HG03064 (cell line): ENCODE results near the gene LCOR.

Experiments
- ATAC-seq: cut with Tn5 transposase; IDR thresholded peaks from one replicate; pipeline ENCODE4 v1.9.1; 2021; ENCODE audit warnings: low read depth; ENCODE audit not compliant: unreplicated experiment

The LCOR gene

GRCh38 chr10:96982149-96982930 lies 150.2 kb downstream of the LCOR start:
- ATAC-seq = no peak

GRCh38 chr10:96984541-96985131 lies 152.5 kb downstream of the LCOR start:
- ATAC-seq = no peak

GRCh38 chr10:96986200-96986856 lies 154.2 kb downstream of the LCOR start:
- no peak for ATAC-seq

- ATAC-seq = no peak
These were observed 155.2 kb downstream of the LCOR start for GRCh38 chr10:96987141-96987841.

- ATAC-seq = no peak
These were observed 155.7 kb downstream of the LCOR start for GRCh38 chr10:96987842-96988175.

GRCh38 chr10:96988426-96988825 lies 156.3 kb downstream of the LCOR start:
- ATAC-seq = no peak

GRCh38 chr10:96991313-96991841 lies 159.3 kb downstream of the LCOR start:
- no peak for ATAC-seq

- no peak for ATAC-seq
These were observed 160.6 kb downstream of the LCOR start for GRCh38 chr10:96992721-96993120.

- no peak for ATAC-seq
These were observed 163.8 kb downstream of the LCOR start for GRCh38 chr10:96995851-96996250.

- no peak for ATAC-seq
These were observed 164.3 kb downstream of the LCOR start for GRCh38 chr10:96996275-96996965.

- no peak for ATAC-seq
These were observed 166.3 kb downstream of the LCOR start for GRCh38 chr10:96998329-96998888.

- ATAC-seq = no peak
These were observed 167.2 kb downstream of the LCOR start for GRCh38 chr10:96999337-96999736.

- no peak for ATAC-seq
These were observed 167.9 kb downstream of the LCOR start for GRCh38 chr10:96999987-97000386.

- ATAC-seq = no peak
These were observed 168.5 kb downstream of the LCOR start for GRCh38 chr10:97000487-97001182.

- no peak for ATAC-seq
These were observed 169.3 kb downstream of the LCOR start for GRCh38 chr10:97001183-97001991.

GRCh38 chr10:97002670-97003069 lies 170.6 kb downstream of the LCOR start:
- ATAC-seq = no peak

GRCh38 chr10:97003151-97003803 lies 171.2 kb downstream of the LCOR start:
- ATAC-seq = no peak

GRCh38 chr10:97003804-97004201 lies 171.7 kb downstream of the LCOR start:
- no peak for ATAC-seq
